Right lobe of liver (tissue), 6 donors: ENCODE data around the gene ADPRHL1. TPM values are rescaled to one million over a fixed set of nuclear protein-coding genes. Genes with fewer than 3 reads are reported as not detected.

ENCODE experiments used
- ATAC-seq, 4 donors: fragments of 200-7000 bp; cut with Tn5 transposase; one replicate each; pipeline ENCODE4 v1.9.1; 2020; ENCODE audit warnings: mild to moderate bottlenecking in 4 of 4, moderate library complexity in 4 of 4
- DNase-seq, 3 donors: peaks; one replicate each; pipeline ENCODE4 v3.0.0-alpha.2; 2020
- H3K27ac ChIP-seq, 3 donors: fragments of 200-600 bp; one replicate each; pipeline ENCODE4 v1.8.0; 2022
- H3K27me3 ChIP-seq, 2 donors: fragments of 200-600 bp; one replicate each; pipeline ENCODE4 v1.8.0; 2022
- H3K36me3 ChIP-seq, 4 donors: fragments of 200-600 bp; sonication (generic) in 1 of 4; one replicate each; pipeline versions ENCODE4 v1.5.1 to v1.8.0; 2017 to 2022; ENCODE audit warnings: control low read depth in 1 of 4
- H3K4me1 ChIP-seq, 4 donors: fragments of 200-600 bp; sonication (generic) in 1 of 4; one replicate each; pipeline versions ENCODE4 v1.5.1 to v1.8.0; 2017 to 2022; ENCODE audit warnings: control low read depth in 1 of 4
- H3K4me3 ChIP-seq, 3 donors: fragments of 200-600 bp; one replicate each; pipeline ENCODE4 v1.8.0; 2022
- H3K9me3 ChIP-seq, 4 donors: fragments of 200-600 bp; sonication (generic) in 1 of 4; one replicate each; pipeline versions ENCODE4 v1.5.1 to v1.8.0; 2017 to 2022; ENCODE audit warnings: control low read depth in 1 of 4
- POLR2A ChIP-seq: fragments of 450-650 bp; IDR thresholded peaks from one replicate; pipeline ENCODE4 v1.6.1; 2017; ENCODE audit warnings: antibody characterized with exemption, mild to moderate bottlenecking
- WGBS: methylation state at CpG from one replicate; pipeline ENCODE4 v1.1.6; 2018; ENCODE audit warnings: low coverage, low lambda C conversion rate; ENCODE audit not compliant: insufficient coverage; ENCODE audit errors: missing lambda C conversion rate; 5-methylcytosine and 5-hydroxymethylcytosine counted together
- intact Hi-C, 2 donors: fragments of 100-400 bp; cut with DNase I; formaldehyde crosslinking; loops; one replicate each; pipeline versions ENCODE4 v1.11.2 to v1.14.1; 2022
- total RNA-seq, 6 experiments: library from RNA; depleted of rRNA in 2 of 6; stranded (reverse); fragments of >200 nt in 2 of 6; fragmentation: NEBNext Ultra II Directional in 3 of 6; extraction: Animal tissue kit (Norgen Biotek cat#: 25700) in 3 of 6; gene quantifications; one replicate each; pipeline versions ENCODE4 v1.1.0 to v1.2.4, GENCODE V29; 2016 to 2023
- TF ChIP-seq, protein P1 (sequence below), 4 donors: fragments of 200-600 bp in 3 of 4; fragments of 450-650 bp in 1 of 4; IDR thresholded peaks; one replicate each; pipeline versions ENCODE4 v1.5.1 to v1.8.0; 2016 to 2022; ENCODE audit warnings: antibody characterized with exemption in 4 of 4, mild to moderate bottlenecking in 2 of 4
- donor health status: DM: no; HTN: yes; CAD: no.
- donor health status: DM: no; HTN: no; CAD: no.
- donor health status: DM: no; HTN: no; CAD: no.
- donor health status: DM: no; HTN: yes; CAD: no.
- donor health status: DM: no; HTN: yes; CAD: no.

ADPRHL1 gene
- total RNA-seq, 6 experiments from 2014 or later, result 0.37 to 1.7 (median 1.1) TPM

- intact Hi-C loops, result no loop called here
- ATAC-seq (no peak), DNase-seq (no peak)
- no peaks in the 10 kb centered on the region for H3K9me3 ChIP-seq
- peaks cover 0 to 3% (median 0%) of the 10 kb centered on the region in 4 donors for H3K4me1 ChIP-seq
- WGBS, result 94% methylated on average over 12 of the region's 16 CpGs
- H3K36me3 ChIP-seq, result peaks cover 0 to 21% (median 0%) of the 10 kb centered on the region in 4 donors
- no peak overlapping the region for H3K27ac ChIP-seq
- H3K4me3 ChIP-seq, result no peak overlapping the region
- TF ChIP-seq, protein P1, sequence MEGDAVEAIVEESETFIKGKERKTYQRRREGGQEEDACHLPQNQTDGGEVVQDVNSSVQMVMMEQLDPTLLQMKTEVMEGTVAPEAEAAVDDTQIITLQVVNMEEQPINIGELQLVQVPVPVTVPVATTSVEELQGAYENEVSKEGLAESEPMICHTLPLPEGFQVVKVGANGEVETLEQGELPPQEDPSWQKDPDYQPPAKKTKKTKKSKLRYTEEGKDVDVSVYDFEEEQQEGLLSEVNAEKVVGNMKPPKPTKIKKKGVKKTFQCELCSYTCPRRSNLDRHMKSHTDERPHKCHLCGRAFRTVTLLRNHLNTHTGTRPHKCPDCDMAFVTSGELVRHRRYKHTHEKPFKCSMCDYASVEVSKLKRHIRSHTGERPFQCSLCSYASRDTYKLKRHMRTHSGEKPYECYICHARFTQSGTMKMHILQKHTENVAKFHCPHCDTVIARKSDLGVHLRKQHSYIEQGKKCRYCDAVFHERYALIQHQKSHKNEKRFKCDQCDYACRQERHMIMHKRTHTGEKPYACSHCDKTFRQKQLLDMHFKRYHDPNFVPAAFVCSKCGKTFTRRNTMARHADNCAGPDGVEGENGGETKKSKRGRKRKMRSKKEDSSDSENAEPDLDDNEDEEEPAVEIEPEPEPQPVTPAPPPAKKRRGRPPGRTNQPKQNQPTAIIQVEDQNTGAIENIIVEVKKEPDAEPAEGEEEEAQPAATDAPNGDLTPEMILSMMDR (IDR thresholded peaks at IDR 0.05), result no peak
- no peak for TF ChIP-seq POLR2A
- H3K27me3 ChIP-seq, result no peaks in the 10 kb centered on the region
Observed at GRCh38 chr13:113464476-113464875, 11.2 kb upstream of the ADPRHL1 start.

- H3K4me1 ChIP-seq, result peaks cover 0 to 3% (median 0%) of the 10 kb centered on the region in 4 donors
- no peak overlapping the region for H3K27ac ChIP-seq
- DNase-seq, result no peak
- 72% methylated on average over 12 of the region's 12 CpGs for WGBS
- no peaks in the 10 kb centered on the region for H3K9me3 ChIP-seq
- no peak overlapping the region for H3K4me3 ChIP-seq
- H3K27me3 ChIP-seq, result no peaks in the 10 kb centered on the region
- no peak for TF ChIP-seq POLR2A
- TF ChIP-seq, protein P1 (IDR thresholded peaks at IDR 0.05), result no peak
- ATAC-seq, result peak; percentile 35 to 76 (median 50)
- intact Hi-C loops, result no loop called here
- H3K36me3 ChIP-seq, result peaks cover 0 to 31% (median 4%) of the 10 kb centered on the region in 4 donors
Observed at GRCh38 chr13:113461022-113461751, 7.9 kb upstream of the ADPRHL1 start.

GRCh38 chr13:113460599-113460998 is 7.3 kb upstream of the ADPRHL1 start:
- H3K9me3 ChIP-seq, result no peaks in the 10 kb centered on the region
- 83% methylated on average over 2 of the region's 14 CpGs for WGBS
- peaks cover 0 to 33% (median 5%) of the 10 kb centered on the region in 4 donors for H3K36me3 ChIP-seq
- no peak for ATAC-seq
- peaks cover 0 to 3% (median 0%) of the 10 kb centered on the region in 4 donors for H3K4me1 ChIP-seq
- no peak overlapping the region for H3K27ac ChIP-seq
- intact Hi-C loops, result no loop called here
- H3K4me3 ChIP-seq, result no peak overlapping the region
- H3K27me3 ChIP-seq, result no peaks in the 10 kb centered on the region
- DNase-seq, result no peak
- TF ChIP-seq POLR2A, result no peak

DNA sequence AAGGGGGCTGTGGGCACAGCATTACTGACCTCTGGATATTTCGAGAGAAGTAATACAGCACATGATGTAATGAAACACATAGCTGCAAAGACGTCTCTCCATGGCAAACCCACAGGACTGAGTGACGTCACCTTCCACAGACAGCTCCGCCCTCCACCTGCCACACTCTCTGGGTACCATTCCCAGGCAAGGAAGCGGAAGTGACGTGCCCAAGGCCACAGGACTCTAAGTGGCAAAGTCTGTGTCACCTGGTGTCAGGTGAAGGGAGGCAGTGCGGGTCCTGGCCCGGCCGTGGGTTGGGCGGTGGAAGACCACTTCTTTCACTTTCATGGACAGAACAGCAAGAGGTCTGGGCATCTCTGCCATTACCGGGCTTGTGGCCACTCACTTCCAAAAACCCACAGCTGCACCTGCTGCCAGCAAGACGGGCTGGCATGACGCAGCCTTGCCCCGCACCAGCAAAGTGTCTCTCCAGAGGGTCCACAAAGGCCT is 6.8 kb upstream of the ADPRHL1 start:
- TF ChIP-seq, protein P1 (IDR thresholded peaks at IDR 0.05), result no peak
- TF ChIP-seq POLR2A, result no peak
- Histone ChIP-seq H3K27ac (no peak overlapping the region), H3K4me1 (peaks cover 0 to 3% (median 0%) of the 10 kb centered on the region in 4 donors), H3K4me3 (no peak overlapping the region), H3K9me3 (no peaks in the 10 kb centered on the region), H3K36me3 (peaks cover 0 to 33% (median 5%) of the 10 kb centered on the region in 4 donors), H3K27me3 (no peaks in the 10 kb centered on the region)
- intact Hi-C loops, result no loop called here
- ATAC-seq (no peak), DNase-seq (no peak)
- WGBS, result 100% methylated on average over 3 of the region's 14 CpGs
